GDM1 (cell line): ENCODE results near the gene KLF6.
"Not testable (repeated sequence)": the region's sequence is repeated elsewhere in the genome, so short reads cannot be mapped to it uniquely, and the experiment has no call there.

ENCODE experiments used
- DNase-seq: peaks from one replicate; lab custom pipeline; 2025; lab: John Stamatoyannopoulos, UW

KLF6 gene

DNA sequence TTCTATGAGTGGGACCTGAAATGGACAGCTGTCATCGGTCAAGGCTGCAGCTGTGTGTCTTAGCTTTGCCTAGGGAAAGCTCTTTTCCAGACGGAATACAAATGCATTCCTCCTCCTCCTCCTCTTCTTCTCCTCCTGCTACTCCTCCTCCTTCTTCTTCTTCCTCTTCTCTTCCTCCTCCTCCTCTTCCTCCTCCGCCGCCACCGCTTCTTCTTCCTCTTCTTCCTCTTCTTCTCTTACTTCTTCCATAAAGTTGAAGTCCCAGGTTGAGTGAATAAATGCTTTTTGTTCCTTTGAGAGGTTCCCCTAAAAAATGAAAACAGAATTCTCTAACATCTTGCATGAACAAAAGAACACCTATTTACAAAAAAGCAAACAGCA lies 28.7 kb downstream of the KLF6 start:
- DNase-seq: no peak

DNA sequence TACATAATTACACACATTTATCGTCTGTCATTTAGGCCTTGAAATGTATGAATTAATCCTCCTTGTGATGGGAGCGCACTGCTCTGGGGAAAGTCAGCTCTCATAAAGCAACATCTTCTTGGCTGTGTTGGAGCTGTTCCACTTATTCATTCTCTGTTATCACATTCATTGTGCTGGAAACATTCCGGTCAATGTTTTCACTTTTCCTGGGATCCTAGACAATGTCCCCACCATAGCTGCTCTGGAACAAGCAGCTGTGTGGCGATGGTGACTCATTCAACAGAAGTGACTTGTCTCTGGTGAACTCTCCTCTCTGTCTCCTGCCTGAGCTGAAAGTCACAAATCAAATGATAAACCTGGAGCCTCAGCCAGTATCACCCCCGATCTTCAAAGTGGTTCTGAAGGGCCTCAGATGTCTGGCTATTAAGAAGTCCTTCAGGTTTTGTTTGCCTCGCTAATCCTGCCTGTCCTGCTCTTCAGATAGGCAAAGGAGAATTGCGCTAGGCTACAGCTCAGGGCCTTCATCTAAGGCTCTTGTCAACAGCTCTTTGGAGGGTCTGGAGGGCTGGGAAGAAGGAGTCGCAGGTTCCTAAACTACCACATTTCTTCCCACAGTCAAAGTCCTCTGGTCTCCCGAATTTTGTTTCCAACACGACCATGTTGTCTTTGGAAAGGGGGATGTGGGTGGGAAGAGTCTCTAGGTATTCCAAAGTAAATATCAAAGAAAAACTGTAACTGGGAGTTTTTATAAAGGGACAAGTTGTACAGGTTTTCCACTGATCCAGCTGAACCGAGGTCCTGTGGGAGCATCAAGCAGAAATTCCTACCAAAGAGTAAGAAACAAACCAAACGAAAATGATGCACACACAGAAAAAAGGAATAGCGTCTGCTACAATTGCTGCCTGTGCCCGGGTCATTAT lies 29.3 kb downstream of the KLF6 start:
- DNase-seq: no peak

DNA sequence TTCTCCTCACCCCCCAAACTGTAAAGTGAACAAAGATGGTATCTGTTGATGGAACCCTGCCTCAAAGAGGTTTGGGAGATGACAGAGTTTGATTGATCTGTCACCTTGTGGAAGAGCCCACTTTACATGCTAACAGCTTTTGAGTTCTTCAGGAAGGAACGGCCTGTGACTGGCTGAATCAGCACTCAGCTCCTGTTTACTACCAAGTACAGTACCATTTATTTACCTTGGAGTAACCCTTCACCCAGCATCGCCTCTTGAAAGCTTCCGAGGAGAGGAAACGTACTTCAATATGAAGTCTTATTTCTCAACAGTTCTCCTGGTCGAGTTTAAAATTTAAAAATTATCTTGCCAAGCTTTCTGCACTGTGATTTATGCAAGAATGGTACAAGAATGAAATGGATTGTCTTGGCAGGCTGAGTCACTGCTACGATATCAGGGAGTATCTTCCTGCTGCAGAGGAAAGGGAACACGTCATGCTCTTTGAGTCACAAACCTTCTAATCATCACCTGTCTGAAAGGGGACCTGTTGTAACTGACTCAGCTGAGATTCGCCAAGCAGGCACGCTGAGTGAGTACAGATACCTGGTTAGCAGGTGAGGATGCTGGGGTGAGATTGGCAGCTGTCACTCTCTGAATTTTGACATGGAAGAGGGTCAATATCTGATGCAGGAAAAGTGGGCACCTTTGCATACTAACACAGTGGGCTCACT lies 30.1 kb downstream of the KLF6 start:
- no peak for DNase-seq

DNA sequence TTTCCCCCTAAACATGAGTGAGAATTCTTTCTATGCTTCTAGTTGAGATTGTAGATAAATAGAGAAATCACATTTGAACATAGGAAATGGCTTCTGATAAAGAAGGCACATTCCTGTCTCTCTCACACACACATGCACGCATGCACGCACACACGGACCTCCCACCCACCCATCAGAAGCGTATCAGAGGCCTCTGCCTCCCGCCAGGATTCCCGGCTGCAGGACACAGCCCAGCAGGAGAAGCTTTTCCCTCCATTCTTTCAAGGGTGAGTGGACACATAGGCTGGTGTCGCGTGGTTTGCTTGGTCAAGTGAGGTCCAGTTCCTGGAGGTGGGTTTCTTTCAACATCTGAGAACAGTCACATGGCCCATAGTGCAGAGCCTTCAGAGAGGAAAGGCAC lies 34.2 kb downstream of the KLF6 start:
- DNase-seq: no peak

DNA sequence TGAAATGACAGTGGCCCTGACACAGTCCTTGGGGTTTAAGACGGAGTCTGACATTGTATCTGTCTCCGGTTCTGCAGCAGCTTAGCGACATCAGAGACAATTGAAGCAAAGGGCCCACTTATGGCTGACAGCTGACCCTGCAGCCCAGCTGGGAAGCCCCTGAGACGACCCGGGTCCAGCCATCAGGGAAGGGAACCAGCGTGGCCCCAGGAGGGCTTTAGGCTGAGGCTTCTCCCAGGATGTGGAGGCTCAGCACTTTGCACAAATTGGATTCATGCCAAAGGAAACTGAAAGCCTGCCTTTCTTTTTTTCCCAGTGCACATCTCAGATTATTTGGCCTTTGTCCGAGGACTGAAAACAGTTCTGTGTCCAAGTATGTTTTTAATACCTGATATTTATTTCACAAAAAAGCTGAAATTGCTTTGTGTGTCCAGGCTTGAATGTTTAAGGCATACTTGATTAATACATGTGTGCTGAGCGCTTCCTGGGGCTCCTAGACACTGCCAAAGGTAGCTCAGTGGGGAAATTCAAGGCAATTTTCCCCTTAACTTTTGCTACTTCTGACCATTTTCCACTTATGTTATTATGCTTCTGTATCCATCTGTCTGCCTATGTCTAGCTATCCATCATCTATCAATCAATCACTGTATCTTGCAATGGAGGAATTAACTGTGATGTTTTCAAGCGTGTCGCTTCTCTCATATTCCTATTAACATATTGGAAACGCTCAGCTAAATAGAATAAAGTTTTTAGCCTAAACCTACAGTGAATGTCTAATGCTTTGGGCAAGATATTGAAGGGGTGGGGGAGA lies 34.8 kb downstream of the KLF6 start:
- DNase-seq: no peak

DNA sequence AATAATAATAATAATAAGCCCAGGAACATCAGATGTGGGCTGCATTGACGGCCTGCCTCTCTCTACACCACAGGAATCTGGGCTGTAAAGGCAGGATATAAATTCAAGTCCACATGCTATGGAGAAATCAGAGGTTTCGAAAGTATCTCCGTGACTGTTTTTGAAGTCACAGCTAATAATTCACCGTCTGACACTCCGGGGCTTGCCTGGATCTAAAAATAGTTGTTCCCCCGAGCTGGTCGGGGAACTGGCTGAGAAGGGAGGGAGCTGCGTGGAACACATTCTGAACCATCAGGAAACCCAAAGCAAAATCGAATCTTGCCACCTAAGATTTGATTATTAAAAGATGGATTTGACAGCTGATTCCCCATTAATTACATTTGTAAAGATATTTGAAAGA lies 35.4 kb downstream of the KLF6 start:
- DNase-seq: no peak

DNA sequence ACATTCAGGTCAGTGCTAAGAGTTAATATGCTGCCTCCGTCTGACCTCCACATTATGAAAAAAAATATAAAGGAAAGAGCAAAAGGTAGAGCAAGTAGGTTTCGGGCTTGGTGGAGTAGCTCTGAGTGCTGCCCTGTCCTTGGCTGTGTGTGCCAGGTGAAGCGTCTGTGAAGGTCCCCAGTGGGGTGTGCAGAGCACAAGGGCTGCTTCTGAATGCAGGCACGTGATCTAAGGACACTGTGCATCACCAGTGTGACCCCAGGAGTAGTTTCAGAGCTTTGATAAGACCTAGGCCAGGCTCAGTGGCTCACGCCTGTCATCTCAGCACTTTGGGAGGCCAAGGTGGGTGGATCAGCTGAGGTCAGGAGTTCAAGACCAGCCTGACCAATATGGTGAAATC lies 36.0 kb downstream of the KLF6 start:
- no peak for DNase-seq

DNA sequence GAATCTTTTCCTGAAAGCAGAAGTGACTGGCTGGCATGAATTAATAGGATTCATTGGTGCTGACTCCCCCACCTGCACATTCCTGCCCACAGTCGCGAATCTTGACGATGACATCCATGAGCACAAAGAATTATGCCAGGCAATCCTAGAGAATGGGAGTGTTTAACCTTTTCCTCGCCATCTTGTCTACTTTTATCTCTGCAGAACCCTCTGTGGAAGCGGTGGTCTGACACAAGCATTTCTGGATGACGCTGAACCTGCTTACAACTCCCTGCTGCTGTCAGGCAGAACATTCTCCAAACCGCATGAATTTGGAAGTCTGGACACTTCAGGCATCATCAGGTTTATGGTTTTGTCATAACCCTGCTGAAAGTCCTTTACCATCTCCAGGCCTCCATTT lies 36.5 kb downstream of the KLF6 start:
- DNase-seq: no peak

DNA sequence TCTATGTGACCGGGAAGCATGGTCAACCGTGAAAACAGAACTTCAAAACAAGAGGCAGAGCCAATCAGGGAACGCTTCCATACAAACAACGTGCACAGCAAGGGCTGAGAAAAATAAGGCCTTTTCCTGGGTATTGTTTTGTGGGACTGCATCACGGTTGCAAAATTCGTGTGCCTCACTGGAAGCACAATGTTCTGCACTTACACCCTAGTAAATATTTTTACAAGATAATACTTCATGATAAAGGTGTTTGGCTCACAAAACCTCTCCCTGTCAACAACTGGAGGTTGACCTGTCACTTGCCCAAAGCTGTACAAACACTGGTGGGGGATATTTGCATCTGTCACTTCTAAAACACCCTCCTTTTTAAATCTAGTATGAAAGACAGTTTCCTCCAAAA lies 37.0 kb downstream of the KLF6 start:
- no peak for DNase-seq

DNA sequence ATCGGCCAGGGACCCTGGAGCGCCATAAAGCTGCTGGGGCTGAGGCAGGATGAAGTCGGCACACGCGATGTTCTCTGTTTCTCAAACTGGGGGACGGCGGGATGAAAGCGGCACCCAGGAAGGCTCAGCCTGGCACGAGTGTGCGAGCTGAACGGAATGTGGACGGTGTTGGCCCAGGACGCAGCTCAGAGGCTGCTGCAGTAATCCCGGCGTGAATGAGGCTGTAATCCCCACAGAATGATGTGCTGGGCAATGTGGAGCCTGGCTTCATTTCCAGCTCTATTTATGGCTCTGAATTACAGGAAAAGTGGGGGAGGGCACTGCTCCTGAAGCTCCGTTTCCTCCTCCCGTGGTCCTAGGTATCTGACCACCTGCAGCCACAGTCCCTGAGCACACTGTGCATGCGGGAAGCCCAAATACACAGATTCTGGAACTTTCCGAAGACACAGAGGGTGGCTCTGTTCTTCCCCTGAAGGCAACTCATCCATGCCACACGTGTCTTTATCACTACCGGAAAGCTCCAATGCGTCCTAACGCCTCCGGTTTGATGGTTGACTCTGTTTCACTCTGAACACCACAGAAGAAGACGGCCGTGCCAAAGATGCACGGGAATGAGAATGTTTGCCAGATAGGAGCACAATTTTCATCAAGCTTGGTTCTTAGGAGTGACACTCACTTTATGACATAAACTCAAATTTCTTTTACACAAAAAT lies 37.6 kb downstream of the KLF6 start:
- DNase-seq: no peak

DNA sequence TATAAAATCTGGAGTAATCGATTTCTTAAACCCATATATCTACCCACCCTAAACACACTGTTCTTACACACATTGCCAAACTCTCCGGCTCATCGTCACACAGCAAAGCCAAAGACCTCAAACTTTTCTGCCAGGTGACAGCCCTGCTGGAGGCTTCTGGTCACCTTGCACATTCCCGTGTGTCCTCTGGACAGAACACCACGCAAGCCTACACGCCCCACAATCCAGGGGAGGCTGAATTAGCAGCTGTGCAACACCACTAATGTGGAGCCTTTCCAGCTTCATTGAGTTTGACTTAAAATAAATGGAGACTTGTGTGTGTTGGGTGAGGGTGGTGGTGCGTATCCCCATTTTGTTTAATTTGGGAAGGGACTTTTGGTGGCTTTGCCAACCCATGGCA lies 38.4 kb downstream of the KLF6 start:
- no peak for DNase-seq

DNA sequence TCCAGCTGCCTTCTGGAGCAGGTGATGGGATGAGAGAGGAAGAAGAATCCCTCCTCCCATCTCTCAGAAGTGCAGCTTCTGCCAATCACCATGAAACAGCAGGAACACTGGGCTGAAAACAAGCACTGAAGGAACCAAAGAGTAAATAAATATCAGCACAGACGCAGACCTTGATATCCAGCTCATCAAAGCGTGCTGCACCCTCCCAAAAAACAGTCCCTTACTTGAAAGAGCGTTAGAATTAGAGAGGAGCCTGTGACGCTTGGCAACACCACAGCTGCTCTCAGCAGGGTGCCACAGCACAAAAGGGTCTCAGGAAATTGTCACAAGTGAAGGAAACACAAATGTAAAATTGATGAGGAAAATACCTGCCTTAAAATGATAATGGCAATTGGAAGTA lies 39.5 kb downstream of the KLF6 start:
- DNase-seq: no peak

DNA sequence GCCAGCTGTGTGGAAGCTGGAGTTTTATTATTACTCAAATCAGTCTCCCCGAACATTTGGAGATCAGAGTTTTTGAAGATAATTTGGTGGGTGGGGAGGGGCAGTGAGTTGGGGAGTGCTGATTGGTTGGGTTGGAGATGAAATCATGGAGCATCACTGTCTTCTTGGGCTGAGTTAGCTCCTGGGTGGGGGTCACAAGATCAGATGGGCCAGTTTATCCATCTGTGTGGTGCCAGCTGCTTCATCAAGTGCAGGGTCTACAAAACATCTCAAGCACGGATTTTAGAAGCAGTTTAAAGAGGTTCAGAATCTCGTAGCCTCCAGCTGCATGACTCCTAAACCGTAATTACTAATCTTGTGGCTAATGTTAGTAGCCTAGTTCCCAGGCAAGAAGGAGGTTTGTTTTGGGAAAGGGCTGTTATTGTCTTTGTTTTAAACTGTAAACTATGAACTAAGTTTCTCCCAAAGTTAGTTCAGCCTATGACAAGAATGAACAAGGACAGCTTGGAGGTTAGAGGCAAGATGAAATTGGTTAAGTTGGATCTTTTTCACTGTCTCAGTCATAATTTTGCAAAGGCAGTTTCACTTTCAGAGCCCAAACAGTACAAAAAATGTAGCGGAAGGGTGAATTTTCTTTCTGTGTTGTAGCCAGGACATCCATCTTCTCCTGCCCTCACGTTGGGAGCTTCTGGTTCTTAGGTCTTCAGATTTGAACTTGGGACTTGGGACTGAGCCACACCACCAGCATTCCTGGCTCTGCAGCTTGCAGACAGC lies 43.1 kb downstream of the KLF6 start:
- no peak for DNase-seq

DNA sequence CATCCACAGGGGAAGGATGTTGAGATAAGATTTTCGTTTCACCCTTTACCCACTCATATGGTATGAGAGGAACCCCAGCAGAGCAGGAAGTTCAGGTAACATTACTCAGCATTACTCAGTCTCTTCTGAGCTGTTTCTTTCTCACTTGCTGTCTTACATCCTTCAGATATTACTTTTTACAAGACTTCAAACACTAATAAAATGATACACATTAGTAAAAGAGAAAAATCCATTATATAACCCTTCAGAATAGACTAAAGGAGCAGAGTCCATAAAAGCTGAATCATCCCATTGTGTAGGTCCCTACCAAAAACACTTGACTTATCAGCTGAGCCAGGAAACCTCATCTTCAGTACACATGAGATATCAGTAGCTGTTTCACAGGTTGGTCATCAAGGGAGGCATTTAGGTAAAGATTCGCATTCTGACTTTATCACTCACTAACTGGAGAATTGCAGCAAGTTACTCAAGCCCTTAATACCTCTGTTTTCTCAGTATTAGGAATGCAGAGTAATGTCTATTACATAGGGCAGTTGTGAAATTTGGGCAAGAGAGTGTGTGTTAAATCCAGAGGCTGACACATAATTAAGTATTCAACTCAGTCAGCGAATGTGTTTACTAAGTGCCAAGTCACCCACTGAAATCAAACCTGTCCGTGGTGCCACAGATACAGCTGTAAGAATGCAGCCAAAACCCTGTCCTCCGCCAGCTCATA lies 44.7 kb downstream of the KLF6 start:
- no peak for DNase-seq

DNA sequence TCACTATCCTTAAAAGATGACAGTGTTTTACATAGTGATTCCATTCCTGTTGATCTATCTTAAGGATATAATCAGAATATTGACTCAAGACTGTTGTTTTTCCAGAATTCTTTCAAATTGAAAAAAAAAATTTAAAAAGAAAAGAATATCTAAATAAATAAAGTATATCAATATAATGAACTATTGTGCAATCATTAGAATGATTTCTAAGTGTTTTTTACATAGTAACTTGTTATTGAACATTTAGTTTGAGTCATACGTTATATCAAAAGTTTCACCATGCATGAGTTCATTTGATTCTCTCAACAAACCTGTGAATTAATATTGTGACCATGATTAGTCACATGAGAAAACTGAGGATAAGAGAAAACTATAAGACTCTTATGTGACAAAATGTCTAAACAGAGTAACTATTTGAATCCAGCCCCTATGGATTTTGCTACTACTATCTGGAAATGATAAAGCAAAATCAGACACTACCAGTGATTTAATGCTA lies 46.1 kb downstream of the KLF6 start:
- DNase-seq: no peak

DNA sequence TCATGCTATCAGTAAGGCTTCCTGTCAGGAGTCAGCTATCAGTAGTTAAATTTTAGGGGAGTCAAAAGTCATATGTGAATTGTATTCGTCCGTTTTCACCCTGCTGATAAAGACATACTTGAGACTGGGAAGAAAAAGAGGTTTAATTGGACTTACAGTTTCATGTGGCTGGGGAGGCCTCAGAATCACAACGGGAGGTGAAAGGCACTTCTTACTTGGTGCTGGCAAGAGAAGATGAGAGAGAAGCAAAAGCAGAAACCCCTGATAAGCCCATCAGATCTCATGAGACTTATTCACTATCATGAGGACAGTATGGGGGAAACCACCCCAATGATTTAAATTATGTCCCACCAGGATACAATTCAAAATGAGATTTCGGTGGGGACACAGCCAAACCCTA lies 47.1 kb downstream of the KLF6 start:
- no peak for DNase-seq

DNA sequence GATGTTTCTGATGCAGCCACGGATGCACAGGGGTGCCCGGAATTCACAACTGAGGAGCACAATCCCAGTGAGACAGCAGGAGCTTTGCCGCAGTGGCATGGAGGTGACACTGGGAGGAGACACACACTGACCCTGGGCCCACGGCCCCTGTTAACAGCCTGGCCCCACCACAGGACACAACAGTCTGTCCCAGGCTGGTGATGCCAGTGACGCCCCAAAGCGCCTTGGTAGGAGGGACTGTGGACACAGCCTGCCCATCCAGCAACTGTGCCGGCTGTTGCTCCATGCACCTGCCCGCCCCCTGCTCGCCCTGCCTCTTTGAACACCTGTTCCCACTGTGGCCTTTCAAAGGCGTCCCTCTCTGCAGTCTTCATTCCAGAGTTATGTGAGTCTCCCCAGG lies 49.8 kb downstream of the KLF6 start:
- DNase-seq: no peak

DNA sequence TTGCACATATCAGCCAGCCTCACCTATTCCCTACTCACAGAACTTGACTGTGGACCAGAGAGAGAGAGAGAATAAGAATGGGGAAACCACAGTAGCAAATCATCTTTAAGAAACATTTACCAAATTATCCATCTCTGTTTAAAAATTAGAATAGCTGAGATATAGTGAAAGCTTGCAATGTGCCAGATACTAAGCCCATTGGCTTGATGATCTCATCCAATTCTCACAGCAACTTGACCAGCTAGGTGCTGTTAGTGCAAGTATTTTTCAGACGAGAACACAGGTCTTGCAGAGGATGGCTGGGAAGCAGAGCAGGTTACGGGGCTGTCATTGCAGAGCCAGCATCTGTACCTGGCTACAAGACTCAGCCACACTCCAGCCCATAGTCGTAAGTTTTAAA lies 50.9 kb downstream of the KLF6 start:
- DNase-seq: no peak

DNA sequence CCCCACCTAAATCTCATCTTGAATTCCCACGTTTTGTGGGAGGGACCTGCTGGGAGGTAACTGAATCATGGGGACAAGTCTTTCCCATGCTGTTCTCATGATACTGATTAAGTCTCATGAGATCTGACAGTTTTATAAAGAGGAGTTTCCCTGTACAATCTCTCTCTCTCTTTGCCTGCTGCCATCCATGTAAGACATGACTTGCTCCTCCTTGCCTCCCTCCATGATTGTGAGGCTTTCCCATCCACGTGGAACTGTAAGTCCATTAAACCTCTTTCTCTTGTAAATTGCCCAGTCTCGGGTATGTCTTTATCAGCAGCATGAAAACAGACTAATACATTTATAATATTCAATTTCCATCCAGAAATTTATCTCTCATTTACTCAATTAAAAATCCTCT lies 52.8 kb downstream of the KLF6 start:
- DNase-seq: not testable (repeated sequence)

DNA sequence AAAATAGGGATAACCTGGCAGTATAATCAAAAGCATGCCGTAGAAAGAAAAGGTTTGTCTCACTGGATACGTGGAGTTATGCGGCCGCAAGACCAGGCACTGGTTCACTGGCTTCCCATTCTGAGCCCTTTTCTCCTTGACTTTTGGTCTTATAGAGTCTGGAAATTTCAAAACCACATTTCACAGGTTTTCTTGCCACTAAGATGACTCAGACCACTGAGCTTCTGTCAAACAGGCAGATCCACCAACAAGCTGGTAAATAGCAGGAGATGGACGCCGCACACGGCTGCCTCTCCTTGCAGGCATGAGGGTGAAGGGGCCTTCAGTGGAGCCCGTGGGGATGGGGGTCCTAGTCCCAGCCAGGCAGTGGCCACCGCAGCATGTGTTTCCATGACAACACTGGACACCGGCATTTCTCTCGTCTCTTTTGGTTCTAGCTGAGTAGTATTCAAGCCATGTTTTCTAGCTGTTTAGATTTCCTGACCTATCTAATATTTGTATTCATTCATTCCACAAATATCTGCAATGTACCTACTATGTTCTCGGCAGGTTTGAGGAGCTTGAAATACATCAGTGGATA lies 55.5 kb downstream of the KLF6 start:
- no peak for DNase-seq
